Stimulated activated CD8-positive, alpha-beta memory T cell treated with anti-CD3 and anti-CD28 coated beads, Interleukin-12 subunit alpha, Interleukin-12 subunit beta, amount 100 ng/mL, for 4 hours (primary cell): Measurements from ENCODE around the gene ZMIZ1.

ENCODE experiments used
- DNase-seq: peaks from one replicate; pipeline ENCODE4 v3.0.0-alpha.2; 2020; ENCODE audit warnings: low read depth

ZMIZ1 gene

GRCh38 chr10:79292026-79292766 lies 223.4 kb downstream of the ZMIZ1 start:
- DNase-seq, result no peak

GRCh38 chr10:79292891-79293746 lies 224.4 kb downstream of the ZMIZ1 start:
- no peak for DNase-seq

- no peak for DNase-seq
Measured at GRCh38 chr10:79293841-79294581, 225.2 kb downstream of the ZMIZ1 start.

GRCh38 chr10:79295563-79295962 lies 226.8 kb downstream of the ZMIZ1 start:
- no peak for DNase-seq

GRCh38 chr10:79296431-79296830 lies 227.7 kb downstream of the ZMIZ1 start:
- no peak for DNase-seq

GRCh38 chr10:79298403-79299244 lies 229.9 kb downstream of the ZMIZ1 start:
- no peak for DNase-seq

- DNase-seq, result no peak
Measured at GRCh38 chr10:79299397-79300241, 230.9 kb downstream of the ZMIZ1 start.

- DNase-seq, result no peak
Measured at GRCh38 chr10:79300711-79301110, 231.9 kb downstream of the ZMIZ1 start.

GRCh38 chr10:79301754-79302530 lies 233.2 kb downstream of the ZMIZ1 start:
- DNase-seq, result no peak

- no peak for DNase-seq
Measured at GRCh38 chr10:79303631-79304478, 235.1 kb downstream of the ZMIZ1 start.

GRCh38 chr10:79304479-79305087 lies 235.8 kb downstream of the ZMIZ1 start:
- DNase-seq, result no peak

- no peak for DNase-seq
Measured at GRCh38 chr10:79305515-79305914, 236.7 kb downstream of the ZMIZ1 start.

- DNase-seq, result no peak
Measured at GRCh38 chr10:79305988-79306387, 237.2 kb downstream of the ZMIZ1 start.

- DNase-seq, result no peak
Measured at GRCh38 chr10:79306644-79307220, 238.0 kb downstream of the ZMIZ1 start.

- DNase-seq, result no peak
Measured at GRCh38 chr10:79308016-79308415, 239.2 kb downstream of the ZMIZ1 start.

- DNase-seq, result no peak
Measured at GRCh38 chr10:79308969-79309665, 240.4 kb downstream of the ZMIZ1 start.

GRCh38 chr10:79310200-79310865 lies 241.6 kb downstream of the ZMIZ1 start:
- no peak for DNase-seq
